Vagina (tissue), 2 donors: ENCODE data around the gene TXNRD1.

ENCODE experiments used
- CTCF ChIP-seq, 3 experiments: fragments of 450-650 bp in 2 of 3; fragments of 200-600 bp in 1 of 3; sonication (generic) in 1 of 3; IDR thresholded peaks; one replicate each; pipeline ENCODE4 v1.5.1; 2017 to 2019; ENCODE audit warnings: antibody characterized with exemption in 3 of 3, mild to moderate bottlenecking in 2 of 3, moderate library complexity in 2 of 3
- POLR2AphosphoS5 ChIP-seq, 2 donors: sonication (generic); formaldehyde crosslinking; IDR thresholded peaks; one replicate each; pipeline ENCODE4 v1.9.0; 2017; ENCODE audit warnings: antibody characterized with exemption in 2 of 2, mild to moderate bottlenecking in 2 of 2, low read depth in 1 of 2; ENCODE audit not compliant: insufficient read depth in 1 of 2

GRCh38 chr12:104339663-104340062, 124.1 kb downstream of the TXNRD1 start:
- TF ChIP-seq CTCF (IDR thresholded peaks at IDR 0.05): no peak
- TF ChIP-seq POLR2AphosphoS5 (IDR thresholded peaks at IDR 0.05; ENCODE audit: insufficient read depth in 1 of 2, low read depth in 1 of 2): no peak
